Measurements from ENCODE around the gene C2CD2. TPM values are rescaled to one million over a fixed set of nuclear protein-coding genes. Genes with fewer than 3 reads are reported as not detected.
A peak's percentile ranks its signal among the peaks of the same experiment; 100 is the strongest.

Gene C2CD2
- total and polyA plus RNA-seq, 9 donors: 18.9 to 61.5 (median 37.4) TPM

- H3K4me3 ChIP-seq: no peak overlapping the region
- intact Hi-C loops (cut with DNase I): no loop called here
- H3K9me3 ChIP-seq: no peaks in the 10 kb centered on the region
- DNase-seq: no peak
- H3K27me3 ChIP-seq: no peaks in the 10 kb centered on the region
- H3K4me1 ChIP-seq (ENCODE audit: insufficient read depth): peaks cover 2% of the 10 kb centered on the region
- TF ChIP-seq, protein P1, sequence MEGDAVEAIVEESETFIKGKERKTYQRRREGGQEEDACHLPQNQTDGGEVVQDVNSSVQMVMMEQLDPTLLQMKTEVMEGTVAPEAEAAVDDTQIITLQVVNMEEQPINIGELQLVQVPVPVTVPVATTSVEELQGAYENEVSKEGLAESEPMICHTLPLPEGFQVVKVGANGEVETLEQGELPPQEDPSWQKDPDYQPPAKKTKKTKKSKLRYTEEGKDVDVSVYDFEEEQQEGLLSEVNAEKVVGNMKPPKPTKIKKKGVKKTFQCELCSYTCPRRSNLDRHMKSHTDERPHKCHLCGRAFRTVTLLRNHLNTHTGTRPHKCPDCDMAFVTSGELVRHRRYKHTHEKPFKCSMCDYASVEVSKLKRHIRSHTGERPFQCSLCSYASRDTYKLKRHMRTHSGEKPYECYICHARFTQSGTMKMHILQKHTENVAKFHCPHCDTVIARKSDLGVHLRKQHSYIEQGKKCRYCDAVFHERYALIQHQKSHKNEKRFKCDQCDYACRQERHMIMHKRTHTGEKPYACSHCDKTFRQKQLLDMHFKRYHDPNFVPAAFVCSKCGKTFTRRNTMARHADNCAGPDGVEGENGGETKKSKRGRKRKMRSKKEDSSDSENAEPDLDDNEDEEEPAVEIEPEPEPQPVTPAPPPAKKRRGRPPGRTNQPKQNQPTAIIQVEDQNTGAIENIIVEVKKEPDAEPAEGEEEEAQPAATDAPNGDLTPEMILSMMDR (IDR thresholded peaks at IDR 0.05): no peak
- TF ChIP-seq POLR2A (IDR thresholded peaks at IDR 0.05): no peak
- no peak for TF ChIP-seq EP300 (IDR thresholded peaks at IDR 0.05)
- no peaks in the 10 kb centered on the region for H3K36me3 ChIP-seq
- H3K27ac ChIP-seq: peak overlapping the region in 1 of 2 donors; percentile 5
- 93 to 96% (median 94%) methylated on average over 3 of the region's 3 CpGs for WGBS, 3 donors
Observed at GRCh38 chr21:41901782-41902181, 52.0 kb downstream of the C2CD2 start.

- H3K9me3 ChIP-seq: no peaks in the 10 kb centered on the region
- DNase-seq: peak in 2 of 5 donors; percentile 62 to 79
- TF ChIP-seq POLR2A (IDR thresholded peaks at IDR 0.05): no peak
- TF ChIP-seq EP300 (IDR thresholded peaks at IDR 0.05): no peak
- TF ChIP-seq, protein P1 (IDR thresholded peaks at IDR 0.05): no peak
- intact Hi-C loops (cut with DNase I): no loop called here
- 36 to 80% (median 60%) methylated on average over 12 of the region's 12 CpGs for WGBS, 3 donors
- no peak overlapping the region for H3K27ac ChIP-seq
- H3K36me3 ChIP-seq: no peaks in the 10 kb centered on the region
- H3K4me1 ChIP-seq (ENCODE audit: insufficient read depth): peaks cover 2% of the 10 kb centered on the region
- no peaks in the 10 kb centered on the region for H3K27me3 ChIP-seq
- H3K4me3 ChIP-seq: no peak overlapping the region
Observed at GRCh38 chr21:41901099-41901498, 52.7 kb downstream of the C2CD2 start.

DNA sequence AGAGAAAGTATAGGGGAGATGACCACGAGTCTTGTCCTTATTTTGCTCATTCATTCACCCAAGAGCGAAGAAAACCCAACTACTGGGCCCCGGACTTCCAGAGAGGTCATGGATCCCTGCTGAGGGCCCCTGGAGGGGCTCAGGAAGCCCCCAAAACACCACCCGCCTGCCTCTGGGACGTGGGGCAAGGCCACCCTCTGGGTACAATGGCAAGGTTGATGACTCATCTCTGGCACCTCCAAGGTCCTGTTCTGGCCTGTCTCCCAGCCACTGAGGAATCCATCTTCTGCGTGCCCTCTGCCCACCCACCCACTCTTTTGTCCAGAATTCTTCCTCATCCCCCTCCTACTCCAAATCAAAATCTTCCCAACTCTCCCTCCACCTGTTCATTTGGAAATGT is 53.4 kb downstream of the C2CD2 start:
- Histone ChIP-seq H3K27me3 (no peaks in the 10 kb centered on the region), H3K4me1 (ENCODE audit: insufficient read depth) (peaks cover 4% of the 10 kb centered on the region), H3K4me3 (no peak overlapping the region), H3K36me3 (no peaks in the 10 kb centered on the region), H3K9me3 (no peaks in the 10 kb centered on the region), H3K27ac (no peak overlapping the region)
- 84 to 89% (median 86%) methylated on average over 6 of the region's 6 CpGs for WGBS, 3 donors
- DNase-seq: no peak
- intact Hi-C loops (cut with DNase I): no loop called here
- TF ChIP-seq, protein P1 (IDR thresholded peaks at IDR 0.05): no peak
- TF ChIP-seq EP300 (IDR thresholded peaks at IDR 0.05) (no peak), POLR2A (IDR thresholded peaks at IDR 0.05) (no peak)

DNA sequence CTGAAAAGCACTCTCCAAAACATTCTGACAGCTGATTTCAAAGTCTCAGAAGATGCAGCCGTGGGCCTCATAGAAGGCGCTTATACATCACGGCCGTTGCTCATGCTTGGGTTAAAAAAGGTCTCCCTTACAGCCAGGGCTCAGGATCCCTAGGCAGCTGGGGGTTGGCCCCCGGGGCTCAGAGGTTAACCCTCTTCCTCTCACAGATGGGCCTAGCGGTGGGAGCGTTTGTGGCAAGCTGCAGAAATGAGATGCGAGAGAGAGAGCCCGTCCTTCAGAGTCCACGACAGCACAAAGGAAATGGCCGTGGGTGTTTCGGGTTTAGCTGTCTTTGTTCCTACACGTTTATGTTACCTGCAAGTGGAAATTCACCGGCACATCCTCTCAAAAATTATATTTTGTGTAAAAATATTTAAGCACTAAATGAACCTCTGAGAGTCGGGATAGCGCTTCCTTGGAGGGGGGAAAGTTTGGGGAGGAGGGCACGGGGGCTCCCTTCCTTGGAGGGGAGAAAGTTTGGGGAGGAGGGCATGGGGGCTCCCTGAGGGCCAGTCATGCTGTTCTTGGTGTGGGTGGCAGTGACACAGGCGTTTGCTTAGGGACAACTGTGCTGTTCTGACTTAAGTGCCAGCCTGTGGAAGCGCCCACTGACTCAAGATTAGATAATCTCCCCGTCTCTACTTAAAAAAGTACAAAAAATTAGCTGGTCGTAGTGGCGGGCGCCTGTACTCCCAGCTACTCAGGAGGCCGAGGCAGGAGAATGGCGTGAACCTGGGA is 54.2 kb downstream of the C2CD2 start:
- intact Hi-C loops (cut with DNase I): no loop called here
- peaks cover 4% of the 10 kb centered on the region for H3K4me1 ChIP-seq (ENCODE audit: insufficient read depth)
- no peak for TF ChIP-seq EP300 (IDR thresholded peaks at IDR 0.05)
- TF ChIP-seq, protein P1 (IDR thresholded peaks at IDR 0.05): no peak
- no peak for TF ChIP-seq POLR2A (IDR thresholded peaks at IDR 0.05)
- WGBS, 3 donors: 86 to 90% (median 89%) methylated on average over 25 of the region's 25 CpGs
- no peak for DNase-seq
- H3K9me3 ChIP-seq: no peaks in the 10 kb centered on the region
- H3K27me3 ChIP-seq: no peaks in the 10 kb centered on the region
- no peak overlapping the region for H3K4me3 ChIP-seq
- H3K27ac ChIP-seq: no peak overlapping the region
- H3K36me3 ChIP-seq: no peaks in the 10 kb centered on the region
